Trophoblast cell (in vitro differentiated cells and primary cell): ENCODE measurements around the gene AP5Z1.

Source experiments
- DNase-seq, 2 donors: peaks; one replicate each; pipeline ENCODE4 v3.0.0-alpha.2; 2016
- H2AFZ ChIP-seq: 2 replicates; pipeline ENCODE4 v1.6.1; 2013; ENCODE audit warnings: low read length, moderate library complexity, mild to moderate bottlenecking; ENCODE audit not compliant: insufficient read depth, poor library complexity
- H2AK5ac ChIP-seq: 2 replicates; pipeline ENCODE4 v1.6.1; 2013; ENCODE audit warnings: mild to moderate bottlenecking, low read length
- H2BK120ac ChIP-seq: 2 replicates; pipeline ENCODE4 v1.6.1; 2013; ENCODE audit warnings: low read length, mild to moderate bottlenecking, moderate library complexity; ENCODE audit not compliant: insufficient read depth, poor library complexity
- H2BK12ac ChIP-seq: 2 replicates; pipeline ENCODE4 v1.6.1; 2013; ENCODE audit warnings: mild to moderate bottlenecking, low read length, moderate library complexity
- H2BK5ac ChIP-seq: 2 replicates; pipeline ENCODE4 v1.6.1; 2013; ENCODE audit warnings: low read length, low read depth, moderate library complexity, mild to moderate bottlenecking; ENCODE audit not compliant: poor library complexity
- H3K14ac ChIP-seq: 2 replicates; pipeline ENCODE4 v1.6.1; 2013; ENCODE audit warnings: mild to moderate bottlenecking, low read length
- H3K18ac ChIP-seq: 2 replicates; pipeline ENCODE4 v1.6.1; 2013; ENCODE audit warnings: mild to moderate bottlenecking, low read length
- H3K23ac ChIP-seq: 2 replicates; pipeline ENCODE4 v1.6.1; 2013; ENCODE audit warnings: low read length
- H3K27ac ChIP-seq: 2 replicates; pipeline ENCODE4 v1.5.1; 2013; ENCODE audit warnings: low read depth, mild to moderate bottlenecking, inconsistent platforms, low read length, moderate library complexity
- H3K27me3 ChIP-seq: 2 replicates; pipeline ENCODE4 v1.6.1; 2013; ENCODE audit warnings: inconsistent platforms, mild to moderate bottlenecking, low read length, moderate library complexity; ENCODE audit not compliant: insufficient read depth
- H3K36me3 ChIP-seq, 2 experiments: 1 replicate in 1 of 2; 2 replicates in 1 of 2; pipeline ENCODE4 v1.6.1; 2013; ENCODE audit warnings: low read length in 2 of 2, mild to moderate bottlenecking in 2 of 2, moderate library complexity in 1 of 2; ENCODE audit not compliant: insufficient read depth in 2 of 2, control insufficient read depth in 1 of 2
- H3K4ac ChIP-seq: 2 replicates; pipeline ENCODE4 v1.6.1; 2013; ENCODE audit warnings: low read depth, mild to moderate bottlenecking, low read length, moderate library complexity
- H3K4me1 ChIP-seq, 2 experiments: 1 replicate in 1 of 2; 2 replicates in 1 of 2; pipeline ENCODE4 v1.6.1; 2013; ENCODE audit warnings: low read length in 2 of 2, mild to moderate bottlenecking in 2 of 2, moderate library complexity in 1 of 2; ENCODE audit not compliant: insufficient read depth in 2 of 2, control insufficient read depth in 1 of 2
- H3K4me2 ChIP-seq: 2 replicates; pipeline ENCODE4 v1.6.1; 2013; ENCODE audit warnings: inconsistent platforms, mild to moderate bottlenecking, low read length, moderate library complexity
- H3K4me3 ChIP-seq: 2 replicates; pipeline ENCODE4 v1.5.1; 2013; ENCODE audit warnings: mild to moderate bottlenecking, low read depth, low read length, inconsistent platforms
- H3K79me1 ChIP-seq: one replicate; pipeline ENCODE4 v1.6.1; 2013; ENCODE audit warnings: low read length
- H3K79me2 ChIP-seq: 2 replicates; pipeline ENCODE4 v1.6.1; 2013; ENCODE audit warnings: low read length, mild to moderate bottlenecking; ENCODE audit not compliant: control insufficient read depth, insufficient read depth, poor library complexity
- H3K9ac ChIP-seq: 2 replicates; pipeline ENCODE4 v1.6.1; 2013; ENCODE audit warnings: mild to moderate bottlenecking, low read length
- H3K9me3 ChIP-seq: 2 replicates; pipeline ENCODE4 v1.6.1; 2013; ENCODE audit warnings: low read depth, mild to moderate bottlenecking, control low read depth, inconsistent platforms, low read length; ENCODE audit not compliant: insufficient read depth
- H4K12ac ChIP-seq: 2 replicates; pipeline ENCODE4 v1.6.1; 2013; ENCODE audit warnings: low read depth, mild to moderate bottlenecking, low read length, moderate library complexity
- H4K8ac ChIP-seq: 2 replicates; pipeline ENCODE4 v1.6.1; 2013; ENCODE audit warnings: low read depth, mild to moderate bottlenecking, low read length, moderate library complexity
- H4K91ac ChIP-seq: one replicate; pipeline ENCODE4 v1.6.1; 2013; ENCODE audit warnings: low read depth, mild to moderate bottlenecking, low read length, moderate library complexity
- WGBS: extraction: QIAGEN DNeasy Blood & Tissue Kit; methylation state at CpG from one replicate; pipeline ENCODE4 v1.1.7; 2013; ENCODE audit warnings: missing lambda C conversion rate; ENCODE audit not compliant: insufficient read length, insufficient coverage; ENCODE audit errors: extremely low coverage; 5-methylcytosine and 5-hydroxymethylcytosine counted together

The AP5Z1 gene

GRCh38 chr7:4782333-4783291, 7.2 kb downstream of the AP5Z1 start:
- Histone ChIP-seq H3K9ac (no peak overlapping the region), H3K27ac (no peak overlapping the region), H2BK120ac (no peak overlapping the region), H3K18ac (no peak overlapping the region), H2AK5ac (no peak overlapping the region), H3K36me3 (peaks cover 66 to 70% of the 10 kb centered on the region in 2 experiments), H3K27me3 (no peaks in the 10 kb centered on the region), H4K8ac (no peak overlapping the region), H3K9me3 (peaks cover 5% of the 10 kb centered on the region), H3K79me1 (no peaks in the 10 kb centered on the region), H3K4me1 (no peaks in the 10 kb centered on the region), H3K4ac (no peak overlapping the region), H3K14ac (no peak overlapping the region), H4K91ac (no peak overlapping the region), H2AFZ (no peak overlapping the region), H3K4me2 (no peak overlapping the region), H3K79me2 (peaks cover 2% of the 10 kb centered on the region), H3K4me3 (no peak overlapping the region), H2BK12ac (no peak overlapping the region), H3K23ac (no peak overlapping the region), H2BK5ac (no peak overlapping the region), H4K12ac (no peak overlapping the region)
- no peak for DNase-seq
- WGBS: no CpG with 5 or more reads among the region's 36 CpGs

GRCh38 chr7:4783292-4783652, 7.8 kb downstream of the AP5Z1 start:
- H2BK5ac ChIP-seq: no peak overlapping the region

GRCh38 chr7:4783762-4784351, 8.4 kb downstream of the AP5Z1 start:
- Histone ChIP-seq H2BK5ac (no peak overlapping the region), H2BK12ac (no peak overlapping the region), H3K9ac (no peak overlapping the region), H3K27ac (no peak overlapping the region), H3K18ac (no peak overlapping the region), H2AFZ (no peak overlapping the region), H3K27me3 (no peaks in the 10 kb centered on the region), H2AK5ac (no peak overlapping the region), H3K4me1 (no peaks in the 10 kb centered on the region), H3K4ac (no peak overlapping the region), H3K4me2 (no peak overlapping the region), H3K79me1 (no peaks in the 10 kb centered on the region), H4K8ac (no peak overlapping the region), H3K36me3 (peaks cover 79 to 82% of the 10 kb centered on the region in 2 experiments), H2BK120ac (no peak overlapping the region), H3K4me3 (no peak overlapping the region), H3K79me2 (no peaks in the 10 kb centered on the region), H3K14ac (no peak overlapping the region), H3K23ac (no peak overlapping the region), H4K12ac (no peak overlapping the region), H3K9me3 (peaks cover 5% of the 10 kb centered on the region), H4K91ac (no peak overlapping the region)
- WGBS: no CpG with 5 or more reads among the region's 40 CpGs
- no peak for DNase-seq

More at GRCh38 chr7:4783292-4783652, 7.8 kb downstream of the AP5Z1 start:
- H3K4me3 ChIP-seq: no peak overlapping the region
- peaks cover 5% of the 10 kb centered on the region for H3K9me3 ChIP-seq
- no peak overlapping the region for H4K91ac ChIP-seq
- H3K4me2 ChIP-seq: no peak overlapping the region
- WGBS: no CpG with 5 or more reads among the region's 16 CpGs
- H3K79me1 ChIP-seq: no peaks in the 10 kb centered on the region
- H3K36me3 ChIP-seq: peaks cover 73 to 77% of the 10 kb centered on the region in 2 experiments
- H3K27me3 ChIP-seq: no peaks in the 10 kb centered on the region
- no peak overlapping the region for H2AK5ac ChIP-seq
- H3K4ac ChIP-seq: no peak overlapping the region
- no peak overlapping the region for H2BK120ac ChIP-seq
- H4K8ac ChIP-seq: no peak overlapping the region
- no peak overlapping the region for H2AFZ ChIP-seq
- no peaks in the 10 kb centered on the region for H3K4me1 ChIP-seq
- no peak overlapping the region for H4K12ac ChIP-seq
- no peak overlapping the region for H2BK12ac ChIP-seq
- H3K23ac ChIP-seq: no peak overlapping the region
- peaks cover under 1% of the 10 kb centered on the region for H3K79me2 ChIP-seq
- no peak for DNase-seq
- no peak overlapping the region for H3K14ac ChIP-seq
- H3K18ac ChIP-seq: no peak overlapping the region
- no peak overlapping the region for H3K27ac ChIP-seq
- no peak overlapping the region for H3K9ac ChIP-seq

GRCh38 chr7:4784799-4785198, 9.4 kb downstream of the AP5Z1 start:
- Histone ChIP-seq H2AK5ac (no peak overlapping the region), H3K14ac (no peak overlapping the region), H3K9ac (no peak overlapping the region), H3K79me1 (no peaks in the 10 kb centered on the region), H3K27me3 (no peaks in the 10 kb centered on the region), H4K8ac (no peak overlapping the region), H4K12ac (no peak overlapping the region), H2BK120ac (no peak overlapping the region), H3K18ac (no peak overlapping the region), H3K4me3 (no peak overlapping the region), H3K4ac (no peak overlapping the region), H2BK5ac (no peak overlapping the region), H3K4me1 (no peaks in the 10 kb centered on the region), H2BK12ac (no peak overlapping the region), H3K27ac (no peak overlapping the region), H4K91ac (no peak overlapping the region), H3K4me2 (no peak overlapping the region), H3K23ac (no peak overlapping the region), H3K9me3 (peaks cover 5% of the 10 kb centered on the region), H3K79me2 (no peaks in the 10 kb centered on the region), H3K36me3 (peaks cover 88 to 91% of the 10 kb centered on the region in 2 experiments), H2AFZ (no peak overlapping the region)
- WGBS: no CpG with 5 or more reads among the region's 19 CpGs
- DNase-seq: no peak
